HepG2 (cell line): ENCODE data around the gene F12. TPM values are rescaled to one million over a fixed set of nuclear protein-coding genes. Genes with fewer than 3 reads are reported as not detected.

Source experiments
- ATAC-seq: fragments of 200-7000 bp; cut with Tn5 transposase; 3 replicates; pipeline ENCODE4 v1.9.1; 2020; ENCODE audit warnings: mild to moderate bottlenecking, moderate library complexity
- BruUV-seq: library from RNA; stranded (reverse); fragments of 400-500 nt; replicated peaks from 2 replicates; lab custom pipeline; 2021; lab: Mats Ljungman, UMichigan
- CTCF ChIA-PET: fragments of 300-600 bp; formaldehyde crosslinking; extraction: SDS; loops from one replicate; lab custom pipeline; 2021; ENCODE audit warnings: low total read pairs, inconsistent platforms, low intra/inter-chr PET ratio; lab: Yijun Ruan, JAX
- POLR2A ChIA-PET: fragments of 350-600 bp; sonication (Branson Sonifier 250); formaldehyde crosslinking; loops from one replicate; lab custom pipeline; 2020; ENCODE audit warnings: antibody characterized with exemption, inconsistent platforms; lab: Yijun Ruan, JAX
- DNase-seq: peaks from one replicate; pipeline ENCODE4 v3.0.0-alpha.2; 2015; ENCODE audit warnings: low spot score
- FAIRE-seq: peaks from 3 replicates; lab custom pipeline; 2011; peaks lifted over from hg19 to GRCh38; lab: Jason Lieb, UNC
- H2AFZ ChIP-seq: one replicate; pipeline ENCODE4 v1.6.1; 2011; ENCODE audit warnings: low read length, inconsistent platforms
- H3K27ac ChIP-seq: fragments of 300-600 bp; 3 replicates; pipeline ENCODE4 v1.8.0; 2011; ENCODE audit warnings: mixed run types, mild to moderate bottlenecking, mixed read lengths, low read length, inconsistent platforms; ENCODE audit not compliant: insufficient read depth; ENCODE audit errors: extremely low read length
- H3K27me3 ChIP-seq, 2 experiments: fragments of 200-600 bp in 1 of 2; 2 replicates in 1 of 2; 3 replicates in 1 of 2; pipeline versions ENCODE4 v1.6.0 to v1.8.0; 2011; ENCODE audit warnings: low read length in 2 of 2, mild to moderate bottlenecking in 2 of 2, moderate library complexity in 2 of 2, inconsistent platforms in 1 of 2; ENCODE audit not compliant: insufficient read depth in 2 of 2, control insufficient read depth in 1 of 2
- H3K36me3 ChIP-seq, 2 experiments: fragments of 200-600 bp in 1 of 2; replicated peaks in 1 of 2; 2 replicates in 1 of 2; 3 replicates in 1 of 2; pipeline versions ENCODE4 v1.5.1 to v1.8.0; 2011; ENCODE audit warnings: low read length in 2 of 2, inconsistent platforms in 1 of 2; ENCODE audit not compliant: insufficient read depth in 2 of 2, control insufficient read depth in 1 of 2
- H3K4me1 ChIP-seq: 2 replicates; pipeline ENCODE4 v1.5.1; 2012; ENCODE audit warnings: low read length, inconsistent platforms; ENCODE audit not compliant: insufficient read depth
- H3K4me2 ChIP-seq: 2 replicates; pipeline ENCODE4 v1.6.0; 2011; ENCODE audit warnings: low read depth, low read length, inconsistent platforms
- H3K4me3 ChIP-seq, 3 experiments: fragments of 200-600 bp in 1 of 3; sonication (generic), shearing (Covaris generic) in 1 of 3; replicated peaks in 1 of 3; 2 replicates each; pipeline ENCODE4 v1.5.1; 2011 to 2016; ENCODE audit warnings: low read length in 3 of 3, inconsistent platforms in 2 of 3, low read depth in 2 of 3, mild to moderate bottlenecking in 2 of 3, control low read depth in 1 of 3, mixed read lengths in 1 of 3; ENCODE audit not compliant: insufficient read depth in 1 of 3
- H3K79me2 ChIP-seq: one replicate; pipeline ENCODE4 v1.6.1; 2011; ENCODE audit warnings: low read length, inconsistent platforms; ENCODE audit not compliant: insufficient read depth
- H3K9ac ChIP-seq: 2 replicates; pipeline ENCODE4 v1.6.0; 2011; ENCODE audit warnings: mild to moderate bottlenecking, low read depth, low read length, inconsistent platforms; ENCODE audit not compliant: insufficient read depth
- H3K9me3 ChIP-seq: 2 replicates; pipeline ENCODE4 v1.5.1; 2012; ENCODE audit warnings: mild to moderate bottlenecking, low read length
- H4K20me1 ChIP-seq: 2 replicates; pipeline ENCODE4 v1.6.0; 2011; ENCODE audit warnings: inconsistent platforms, mild to moderate bottlenecking, low read length, moderate library complexity; ENCODE audit not compliant: insufficient read depth
- AGO1 ChIP-seq: fragments of 200-400 bp; formaldehyde crosslinking; IDR thresholded peaks from 2 replicates; pipeline ENCODE4 v1.6.1; 2017; ENCODE audit warnings: mild to moderate bottlenecking, low read depth, low read length, moderate library complexity; ENCODE audit not compliant: poor library complexity, severe bottlenecking
- AGO2 ChIP-seq: fragments of 200-400 bp; formaldehyde crosslinking; optimal IDR thresholded peaks from 2 replicates; pipeline ENCODE3; 2017; ENCODE audit warnings: mild to moderate bottlenecking, low read depth, low read length, moderate library complexity
- POLR2G ChIP-seq: fragments of 200-400 bp; formaldehyde crosslinking; IDR thresholded peaks from 2 replicates; pipeline ENCODE4 v1.6.1; 2018; ENCODE audit warnings: mild to moderate bottlenecking, low read depth, low read length, moderate library complexity
- RBM22 ChIP-seq: fragments of 200-400 bp; formaldehyde crosslinking; optimal IDR thresholded peaks from 2 replicates; pipeline ENCODE3; 2017; ENCODE audit warnings: mild to moderate bottlenecking, low read length, moderate library complexity
- ZNF407 ChIP-seq: sonication (generic); formaldehyde crosslinking; IDR thresholded peaks from one replicate; pipeline ENCODE4 v1.5.1; 2020; ENCODE audit warnings: mild to moderate bottlenecking, missing genetic modification reagents; ENCODE audit errors: not compliant biosample characterization
- WGBS: methylation state at CpG from one replicate; pipeline ENCODE4 v1.1.6; 2017; ENCODE audit warnings: low lambda C conversion rate; 5-methylcytosine and 5-hydroxymethylcytosine counted together
- in situ Hi-C: cut with HindIII; loops from 2 replicates; pipeline ENCODE4 v1.10.0; 2017; ENCODE audit warnings: low pct_unique_long_range_greater_than_20kb; ENCODE audit not compliant: extremely low pct_ligation_motif_present
- intact Hi-C: fragments of 100-400 bp; cut with micrococcal nuclease; formaldehyde crosslinking; loops from one replicate; pipeline ENCODE4 v1.10.0; 2022; ENCODE audit not compliant: unreplicated experiment
- polyA plus RNA-seq, 8 experiments: library from polyadenylated mRNA; depleted of rRNA in 3 of 8; stranded (reverse) in 7 of 8; unstranded in 1 of 8; fragments of >200 nt; fragmentation: Illumina TruSeq in 4 of 8; extraction: Trizol in 4 of 8; gene quantifications; 2 replicates each; pipeline versions ENCODE4 v1.2.1 to v1.2.3, GENCODE V29; 2011 to 2016; ENCODE audit warnings: low read depth in 4 of 8, missing spikeins in 1 of 8, mixed read lengths in 1 of 8; ENCODE audit not compliant: insufficient read depth in 1 of 8
- total RNA-seq, 5 experiments: library from RNA; depleted of rRNA; stranded (reverse); fragments of >200 nt; fragmentation: Illumina TruSeq; extraction: Trizol; gene quantifications; 2 replicates each; pipeline ENCODE4 v1.2.3, GENCODE V29; 2016; ENCODE audit warnings: low read depth in 1 of 5

F12 gene
- total and polyA plus RNA-seq, 2 of the 13 experiments (the other 11 are each of a cell fraction or from before 2014, with no cell fraction given) = 2.5 to 3.0 TPM

- intact Hi-C loops = no loop called here
- in situ Hi-C loops = no loop called here
Observed at GRCh38 chr5:177440211-177440989, 31.0 kb upstream of the F12 start.

More at GRCh38 chr5:177440211-177440989, 31.0 kb upstream of the F12 start:
- no peak for FAIRE-seq
- no peaks in the 10 kb centered on the region for H3K27me3 ChIP-seq
- no peaks in the 10 kb centered on the region for H3K79me2 ChIP-seq
- H2AFZ ChIP-seq = no peak overlapping the region
- WGBS = 98% methylated on average over 15 of the region's 24 CpGs
- DNase-seq = no peak
- peaks cover 8 to 16% of the 10 kb centered on the region in 2 experiments; a peak in 4 of 5 replicates for H3K36me3 ChIP-seq
- peaks cover 2% of the 10 kb centered on the region; the same call in 1 of the 2 replicates for H4K20me1 ChIP-seq
- H3K27ac ChIP-seq = no peak overlapping the region
- POLR2A ChIA-PET = interaction anchor here (1.3 to 2.0 kb wide), 2 partner anchors 14 to 15 kb away, joined by 3 to 8 read pairs; partner anchors contain the start of gene GRK6
- BruUV-seq = no TSS peak
- no peak overlapping the region for H3K4me3 ChIP-seq
- TF ChIP-seq POLR2G (0 out of 2 replicates have a peak, but pooled peaks have one; percentile 21), RBM22 (peak; percentile 88), AGO2 (peak; percentile 7), AGO1 (peak; percentile 71), ZNF407 (CRISPR knock-in tag) (no peak)
- TF ChIP-seq, all 625 proteins: peak for 4
- Histone ChIP-seq H3K4me2 (no peak overlapping the region), H3K4me1 (peaks cover 30% of the 10 kb centered on the region), H3K9ac (no peak overlapping the region), H3K9me3 (no peaks in the 10 kb centered on the region)
- ATAC-seq = no peak
- CTCF ChIA-PET = no interaction called here
